Body of pancreas (tissue), 4 donors: ENCODE data around the gene KLK2.

Experiments used
- POLR2A ChIP-seq, 3 donors: fragments of 450-650 bp; IDR thresholded peaks; one replicate each; pipeline ENCODE4 v1.6.1; 2016; ENCODE audit warnings: antibody characterized with exemption in 3 of 3, mild to moderate bottlenecking in 2 of 3
- TF ChIP-seq, protein P1 (sequence below), 7 experiments: fragments of 450-650 bp in 4 of 7; fragments of 200-600 bp in 3 of 7; sonication (generic) in 3 of 7; IDR thresholded peaks; one replicate each; pipeline ENCODE4 v1.5.1; 2016 to 2019; ENCODE audit warnings: antibody characterized with exemption in 7 of 7

GRCh38 chr19:50924586-50924985 is 51.3 kb downstream of the KLK2 start:
- TF ChIP-seq, protein P1, sequence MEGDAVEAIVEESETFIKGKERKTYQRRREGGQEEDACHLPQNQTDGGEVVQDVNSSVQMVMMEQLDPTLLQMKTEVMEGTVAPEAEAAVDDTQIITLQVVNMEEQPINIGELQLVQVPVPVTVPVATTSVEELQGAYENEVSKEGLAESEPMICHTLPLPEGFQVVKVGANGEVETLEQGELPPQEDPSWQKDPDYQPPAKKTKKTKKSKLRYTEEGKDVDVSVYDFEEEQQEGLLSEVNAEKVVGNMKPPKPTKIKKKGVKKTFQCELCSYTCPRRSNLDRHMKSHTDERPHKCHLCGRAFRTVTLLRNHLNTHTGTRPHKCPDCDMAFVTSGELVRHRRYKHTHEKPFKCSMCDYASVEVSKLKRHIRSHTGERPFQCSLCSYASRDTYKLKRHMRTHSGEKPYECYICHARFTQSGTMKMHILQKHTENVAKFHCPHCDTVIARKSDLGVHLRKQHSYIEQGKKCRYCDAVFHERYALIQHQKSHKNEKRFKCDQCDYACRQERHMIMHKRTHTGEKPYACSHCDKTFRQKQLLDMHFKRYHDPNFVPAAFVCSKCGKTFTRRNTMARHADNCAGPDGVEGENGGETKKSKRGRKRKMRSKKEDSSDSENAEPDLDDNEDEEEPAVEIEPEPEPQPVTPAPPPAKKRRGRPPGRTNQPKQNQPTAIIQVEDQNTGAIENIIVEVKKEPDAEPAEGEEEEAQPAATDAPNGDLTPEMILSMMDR (IDR thresholded peaks at IDR 0.05): no peak
- no peak for TF ChIP-seq POLR2A (IDR thresholded peaks at IDR 0.05)
